ENCODE measurements around the gene THBD. TPM values are rescaled to one million over a fixed set of nuclear protein-coding genes. Genes with fewer than 3 reads are reported as not detected.

Gene THBD
- total and polyA plus RNA-seq, 2 experiments from 2014 or later = 5.9 to 15.6 TPM

DNA sequence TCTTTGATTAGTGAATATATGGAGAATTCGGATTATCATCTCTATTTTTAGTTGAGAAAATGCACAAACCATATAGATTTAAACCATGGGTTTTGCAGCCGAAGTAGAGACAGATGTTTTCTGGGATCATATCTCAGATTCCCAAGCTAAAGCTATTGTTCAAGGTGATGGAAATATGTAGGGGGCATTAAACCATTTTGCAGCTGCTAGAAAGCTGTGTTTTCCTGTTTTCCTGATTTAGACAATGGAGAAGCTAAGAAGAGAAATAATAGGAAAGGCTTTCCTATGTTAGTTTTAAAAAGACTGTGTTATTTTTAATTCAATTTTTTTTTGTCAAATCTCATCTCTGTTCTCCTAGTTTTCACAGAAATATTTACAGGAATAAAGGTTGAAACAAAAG lies 30.5 kb upstream of the THBD start:
- no peaks in the 10 kb centered on the region for H3K9me3 ChIP-seq (ENCODE audit: low read depth)
- no peaks in the 10 kb centered on the region for H3K79me2 ChIP-seq (ENCODE audit: insufficient read depth)
- no peak overlapping the region for H3K9ac ChIP-seq
- no peak overlapping the region for H3K4me3 ChIP-seq
- TF ChIP-seq EZH2phosphoT487 (IDR thresholded peaks at IDR 0.05; ENCODE audit: insufficient read depth, low read depth) (no peak), EZH2 (IDR thresholded peaks at IDR 0.05; ENCODE audit: insufficient read depth, poor library complexity, severe bottlenecking) (no peak)
- no peak overlapping the region for H2AFZ ChIP-seq
- in situ Hi-C loops (cut with MboI) = no loop called here
- H4K20me1 ChIP-seq (ENCODE audit: insufficient read depth) = no peaks in the 10 kb centered on the region
- no peak overlapping the region for H3K4me2 ChIP-seq (ENCODE audit: unreplicated experiment)
- WGBS, 2 experiments (ENCODE audit: low coverage in 1 of 2, low lambda C conversion rate in 2 of 2, missing lambda C conversion rate in 2 of 2) = 62 to 72% methylated on average over 2 of the region's 2 CpGs
- H3K4me1 ChIP-seq (ENCODE audit: insufficient read depth) = no peaks in the 10 kb centered on the region
- no peaks in the 10 kb centered on the region for H3K36me3 ChIP-seq (ENCODE audit: low read depth)
- no peaks in the 10 kb centered on the region for H3F3A ChIP-seq (ENCODE audit: insufficient read depth)
- DNase-seq = no peak
- H3K9me2 ChIP-seq (ENCODE audit: insufficient read depth) = no peaks in the 10 kb centered on the region
- H3K27me3 ChIP-seq (replicated peaks; ENCODE audit: insufficient read depth) = peaks cover 14% of the 10 kb centered on the region
- no peak overlapping the region for H3K27ac ChIP-seq

DNA sequence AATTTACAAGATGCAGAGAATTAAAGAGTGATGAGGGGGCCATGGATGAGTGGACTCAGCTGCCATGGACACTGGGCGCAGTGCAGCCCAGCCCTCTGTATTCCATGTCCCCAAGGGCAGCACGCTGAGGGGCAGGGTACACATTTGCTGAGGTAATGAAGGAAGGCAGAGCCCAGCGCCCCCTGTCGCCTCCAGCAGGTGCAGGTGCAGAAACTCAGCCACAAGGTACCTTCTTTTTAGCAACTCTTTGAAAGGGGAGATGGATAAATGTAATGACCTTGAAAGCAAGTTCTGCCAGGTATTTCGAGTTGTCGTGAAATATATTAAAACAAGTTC lies 29.5 kb upstream of the THBD start:
- in situ Hi-C loops (cut with MboI) = no loop called here
- H3K36me3 ChIP-seq (ENCODE audit: low read depth) = no peaks in the 10 kb centered on the region
- no peaks in the 10 kb centered on the region for H3K9me2 ChIP-seq (ENCODE audit: insufficient read depth)

GRCh38 chr20:23078351-23079015 lies 29.0 kb upstream of the THBD start:
- peak; percentile 52 for DNase-seq
- H3K27me3 ChIP-seq (replicated peaks; ENCODE audit: insufficient read depth) = peaks cover 14% of the 10 kb centered on the region
- no peaks in the 10 kb centered on the region for H4K20me1 ChIP-seq (ENCODE audit: insufficient read depth)
- no peak overlapping the region for H3K4me3 ChIP-seq
- TF ChIP-seq EZH2 (IDR thresholded peaks at IDR 0.05; ENCODE audit: insufficient read depth, poor library complexity, severe bottlenecking) (no peak), EZH2phosphoT487 (IDR thresholded peaks at IDR 0.05; ENCODE audit: insufficient read depth, low read depth) (no peak)
- H3K9me3 ChIP-seq (ENCODE audit: low read depth) = no peaks in the 10 kb centered on the region
- H3K4me2 ChIP-seq (ENCODE audit: unreplicated experiment) = no peak overlapping the region
- in situ Hi-C loops (cut with MboI) = no loop called here
- WGBS, 2 experiments (ENCODE audit: low coverage in 1 of 2, low lambda C conversion rate in 2 of 2, missing lambda C conversion rate in 2 of 2) = 52 to 58% methylated on average over 5 of the region's 5 CpGs
- no peak overlapping the region for H2AFZ ChIP-seq
- H3K4me1 ChIP-seq (ENCODE audit: insufficient read depth) = no peaks in the 10 kb centered on the region
- no peaks in the 10 kb centered on the region for H3K9me2 ChIP-seq (ENCODE audit: insufficient read depth)
- H3K9ac ChIP-seq = no peak overlapping the region
- no peaks in the 10 kb centered on the region for H3F3A ChIP-seq (ENCODE audit: insufficient read depth)
- no peaks in the 10 kb centered on the region for H3K79me2 ChIP-seq (ENCODE audit: insufficient read depth)
- H3K27ac ChIP-seq = no peak overlapping the region
- H3K36me3 ChIP-seq (ENCODE audit: low read depth) = no peaks in the 10 kb centered on the region

More for the DNA sequence above, 29.5 kb upstream of the THBD start:
- Histone ChIP-seq H2AFZ (no peak overlapping the region), H3K4me1 (ENCODE audit: insufficient read depth) (no peaks in the 10 kb centered on the region), H3F3A (ENCODE audit: insufficient read depth) (no peaks in the 10 kb centered on the region), H3K27me3 (replicated peaks; ENCODE audit: insufficient read depth) (peaks cover 14% of the 10 kb centered on the region), H3K4me3 (no peak overlapping the region), H4K20me1 (ENCODE audit: insufficient read depth) (no peaks in the 10 kb centered on the region), H3K27ac (no peak overlapping the region), H3K79me2 (ENCODE audit: insufficient read depth) (no peaks in the 10 kb centered on the region), H3K4me2 (ENCODE audit: unreplicated experiment) (no peak overlapping the region), H3K9ac (no peak overlapping the region), H3K9me3 (ENCODE audit: low read depth) (no peaks in the 10 kb centered on the region)
- TF ChIP-seq EZH2phosphoT487 (IDR thresholded peaks at IDR 0.05; ENCODE audit: insufficient read depth, low read depth) (no peak), EZH2 (IDR thresholded peaks at IDR 0.05; ENCODE audit: insufficient read depth, poor library complexity, severe bottlenecking) (no peak)
- DNase-seq = no peak
- WGBS, 2 experiments (ENCODE audit: low coverage in 1 of 2, low lambda C conversion rate in 2 of 2, missing lambda C conversion rate in 2 of 2) = 72 to 78% methylated on average over 6 of the region's 6 CpGs

GRCh38 chr20:23077277-23077676 lies 27.8 kb upstream of the THBD start:
- DNase-seq = no peak
- Histone ChIP-seq H3K4me1 (ENCODE audit: insufficient read depth) (no peaks in the 10 kb centered on the region), H3K79me2 (ENCODE audit: insufficient read depth) (no peaks in the 10 kb centered on the region), H3K27me3 (replicated peaks; ENCODE audit: insufficient read depth) (peaks cover 14% of the 10 kb centered on the region), H3F3A (ENCODE audit: insufficient read depth) (no peaks in the 10 kb centered on the region), H3K4me3 (no peak overlapping the region), H3K36me3 (ENCODE audit: low read depth) (no peaks in the 10 kb centered on the region), H4K20me1 (ENCODE audit: insufficient read depth) (no peaks in the 10 kb centered on the region), H3K27ac (no peak overlapping the region), H3K9me2 (ENCODE audit: insufficient read depth) (no peaks in the 10 kb centered on the region), H3K4me2 (ENCODE audit: unreplicated experiment) (no peak overlapping the region), H2AFZ (no peak overlapping the region), H3K9ac (no peak overlapping the region), H3K9me3 (ENCODE audit: low read depth) (no peaks in the 10 kb centered on the region)
- 84 to 93% methylated on average over 4 of the region's 4 CpGs for WGBS, 2 experiments (ENCODE audit: low coverage in 1 of 2, low lambda C conversion rate in 2 of 2, missing lambda C conversion rate in 2 of 2)
- in situ Hi-C loops (cut with MboI) = no loop called here
- no peak for TF ChIP-seq EZH2 (IDR thresholded peaks at IDR 0.05; ENCODE audit: insufficient read depth, poor library complexity, severe bottlenecking)
- no peak for TF ChIP-seq EZH2phosphoT487 (IDR thresholded peaks at IDR 0.05; ENCODE audit: insufficient read depth, low read depth)

All from GM23248 (cell line).